ENCODE results near the gene CSAG2.
"Not testable (repeated sequence)": the region's sequence is repeated elsewhere in the genome, so short reads cannot be mapped to it uniquely, and the experiment has no call there.

DNA sequence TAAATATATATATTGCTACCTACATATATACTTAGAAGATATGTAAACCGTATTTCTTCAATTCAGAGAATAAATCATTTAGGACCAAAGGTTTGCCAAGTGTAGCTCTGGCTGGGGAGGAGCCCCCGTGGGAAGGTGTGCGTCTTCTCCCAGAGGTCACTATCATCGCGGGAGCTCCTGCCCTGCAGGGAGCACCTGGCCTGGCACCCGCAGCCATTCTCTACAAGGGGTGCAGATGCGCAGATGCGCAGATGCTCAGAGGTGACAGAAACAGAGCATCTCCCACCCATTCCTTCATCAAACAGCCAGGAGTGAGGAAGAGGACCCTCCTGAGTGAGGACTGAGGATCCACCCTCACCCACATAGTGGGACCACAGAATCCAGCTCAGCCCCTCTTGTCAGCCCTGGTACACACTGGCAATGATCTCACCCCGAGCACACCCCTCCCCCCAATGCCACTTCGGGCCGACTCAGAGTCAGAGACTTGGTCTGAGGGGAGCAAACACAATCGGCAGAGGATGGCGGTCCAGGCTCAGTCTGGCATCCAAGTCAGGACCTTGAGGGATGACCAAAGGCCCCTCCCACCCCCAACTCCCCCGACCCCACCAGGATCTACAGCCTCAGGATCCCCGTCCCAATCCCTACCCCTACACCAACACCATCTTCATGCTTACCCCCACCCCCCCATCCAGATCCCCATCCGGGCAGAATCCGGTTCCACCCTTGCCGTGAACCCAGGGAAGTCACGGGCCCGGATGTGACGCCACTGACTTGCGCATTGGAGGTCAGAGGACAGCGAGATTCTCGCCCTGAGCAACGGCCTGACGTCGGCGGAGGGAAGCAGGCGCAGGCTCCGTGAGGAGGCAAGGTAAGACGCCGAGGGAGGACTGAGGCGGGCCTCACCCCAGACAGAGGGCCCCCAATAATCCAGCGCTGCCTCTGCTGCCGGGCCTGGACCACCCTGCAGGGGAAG, 5.0 kb upstream of the CSAG2 start, which contains the start of gene MAGEA2B:
- TF ChIP-seq POLR2A (IDR thresholded peaks at IDR 0.05; ENCODE audit: low read depth, low read length); TAF1 (IDR thresholded peaks at IDR 0.05; ENCODE audit: borderline replicate concordance, low read depth, low read length): not testable (repeated sequence)

Measured in GM12892 (cell line).